ENCODE data around the gene MTFMT.
"Not testable (repeated sequence)": the region's sequence is repeated elsewhere in the genome, so short reads cannot be mapped to it uniquely, and the experiment has no call there.

MTFMT gene

GRCh38 chr15:65054333-65055200 is 25.1 kb upstream of the MTFMT start:
- H3K4me1 ChIP-seq (ENCODE audit: control insufficient read depth, insufficient read depth, low read length): no peaks in the 10 kb centered on the region; the same call in 1 of the 2 replicates
- H3K4me3 ChIP-seq (ENCODE audit: low read length): no peak overlapping the region
- no CpG with 5 or more reads among the region's 26 CpGs for WGBS (ENCODE audit: insufficient coverage, insufficient read length)
- no peaks in the 10 kb centered on the region for H3K27me3 ChIP-seq (ENCODE audit: control insufficient read depth, insufficient read depth, low read length)
- H3K36me3 ChIP-seq (ENCODE audit: control insufficient read depth, insufficient read depth, low read length): 0 out of 2 replicates have a peak, but pooled peaks cover 2% of the 10 kb centered on the region
- no peak for DNase-seq (ENCODE audit: low read depth, low spot score)
- H3K27ac ChIP-seq (ENCODE audit: low read length): no peak overlapping the region
- H3K9me3 ChIP-seq (ENCODE audit: control insufficient read depth, insufficient read depth, low read length): no peaks in the 10 kb centered on the region

DNA sequence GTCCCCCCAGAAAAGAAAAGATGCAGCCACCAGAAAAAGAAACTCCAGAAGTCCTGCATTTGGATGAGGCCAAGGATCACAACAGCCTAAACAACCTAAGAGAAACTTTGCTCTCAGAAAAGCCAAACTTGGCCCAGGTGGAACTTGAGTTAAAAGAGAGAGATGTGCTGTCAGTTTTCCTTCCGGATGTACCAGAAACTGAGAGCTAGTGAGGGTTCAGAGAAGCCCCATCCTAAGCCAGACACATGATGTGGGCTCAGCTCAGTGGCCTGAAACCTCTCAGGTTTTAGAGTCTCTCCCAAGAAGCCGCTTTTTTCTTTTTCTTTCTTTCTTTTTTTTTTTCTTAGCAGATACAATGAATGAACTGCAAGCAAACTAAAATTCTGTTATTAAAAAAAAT is 23.5 kb upstream of the MTFMT start:
- no CpG with 5 or more reads among the region's 2 CpGs for WGBS (ENCODE audit: insufficient coverage, insufficient read length)
- Histone ChIP-seq H3K27me3 (ENCODE audit: control insufficient read depth, insufficient read depth, low read length) (no peaks in the 10 kb centered on the region), H3K27ac (ENCODE audit: low read length) (no peak overlapping the region), H3K36me3 (ENCODE audit: control insufficient read depth, insufficient read depth, low read length) (no peaks in the 10 kb centered on the region), H3K4me1 (ENCODE audit: control insufficient read depth, insufficient read depth, low read length) (no peaks in the 10 kb centered on the region), H3K9me3 (ENCODE audit: control insufficient read depth, insufficient read depth, low read length) (no peaks in the 10 kb centered on the region), H3K4me3 (ENCODE audit: low read length) (no peak overlapping the region)
- no peak for DNase-seq (ENCODE audit: low read depth, low spot score)

GRCh38 chr15:65051266-65051665 is 21.8 kb upstream of the MTFMT start:
- no CpG with 5 or more reads among the region's 2 CpGs for WGBS (ENCODE audit: insufficient coverage, insufficient read length)
- Histone ChIP-seq H3K36me3 (ENCODE audit: control insufficient read depth, insufficient read depth, low read length) (no peaks in the 10 kb centered on the region), H3K4me3 (ENCODE audit: low read length) (no peak overlapping the region), H3K27me3 (ENCODE audit: control insufficient read depth, insufficient read depth, low read length) (no peaks in the 10 kb centered on the region), H3K4me1 (ENCODE audit: control insufficient read depth, insufficient read depth, low read length) (no peaks in the 10 kb centered on the region), H3K9me3 (ENCODE audit: control insufficient read depth, insufficient read depth, low read length) (no peaks in the 10 kb centered on the region), H3K27ac (ENCODE audit: low read length) (no peak overlapping the region)
- DNase-seq (ENCODE audit: low read depth, low spot score): no peak

- Histone ChIP-seq H3K27ac (ENCODE audit: low read length) (no peak overlapping the region), H3K27me3 (ENCODE audit: control insufficient read depth, insufficient read depth, low read length) (no peaks in the 10 kb centered on the region), H3K9me3 (ENCODE audit: control insufficient read depth, insufficient read depth, low read length) (no peaks in the 10 kb centered on the region), H3K36me3 (ENCODE audit: control insufficient read depth, insufficient read depth, low read length) (no peaks in the 10 kb centered on the region), H3K4me3 (ENCODE audit: low read length) (no peak overlapping the region), H3K4me1 (ENCODE audit: control insufficient read depth, insufficient read depth, low read length) (no peaks in the 10 kb centered on the region)
- 100% methylated on average over 2 of the region's 4 CpGs for WGBS (ENCODE audit: insufficient coverage, insufficient read length)
- DNase-seq (ENCODE audit: low read depth, low spot score): no peak
These were observed 20.8 kb upstream of the MTFMT start for GRCh38 chr15:65050270-65050669.

DNA sequence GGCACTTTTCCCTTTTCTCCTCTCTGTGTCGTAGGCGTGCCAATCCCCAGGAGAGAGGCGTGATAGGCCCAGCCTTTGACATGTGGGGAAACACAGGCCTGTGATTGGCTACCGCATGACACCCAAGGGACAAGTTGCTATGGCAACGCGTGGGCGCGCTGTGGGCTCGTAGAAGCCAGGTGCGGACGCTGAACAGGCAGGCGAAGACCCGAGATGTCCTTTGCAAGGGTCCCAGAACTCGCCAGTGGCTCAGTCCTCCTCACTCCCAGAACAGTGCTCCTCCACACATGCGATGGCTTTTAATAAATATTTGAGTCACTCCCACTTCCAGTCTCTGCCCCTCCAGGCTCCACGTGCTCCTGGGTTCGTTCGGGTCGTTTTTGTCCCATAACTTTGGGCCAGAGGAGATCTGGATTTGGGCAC is 20.0 kb upstream of the MTFMT start:
- Histone ChIP-seq H3K4me1 (ENCODE audit: control insufficient read depth, insufficient read depth, low read length) (no peaks in the 10 kb centered on the region), H3K9me3 (ENCODE audit: control insufficient read depth, insufficient read depth, low read length) (no peaks in the 10 kb centered on the region), H3K36me3 (ENCODE audit: control insufficient read depth, insufficient read depth, low read length) (no peaks in the 10 kb centered on the region), H3K27me3 (ENCODE audit: control insufficient read depth, insufficient read depth, low read length) (no peaks in the 10 kb centered on the region), H3K27ac (ENCODE audit: low read length) (no peak overlapping the region), H3K4me3 (ENCODE audit: low read length) (no peak overlapping the region)
- DNase-seq (ENCODE audit: low read depth, low spot score): peak; percentile 92
- WGBS (ENCODE audit: insufficient coverage, insufficient read length): no CpG with 5 or more reads among the region's 19 CpGs

- WGBS (ENCODE audit: insufficient coverage, insufficient read length): no CpG with 5 or more reads among the region's 2 CpGs
- Histone ChIP-seq H3K9me3 (ENCODE audit: control insufficient read depth, insufficient read depth, low read length) (no peaks in the 10 kb centered on the region), H3K27me3 (ENCODE audit: control insufficient read depth, insufficient read depth, low read length) (no peaks in the 10 kb centered on the region), H3K4me1 (ENCODE audit: control insufficient read depth, insufficient read depth, low read length) (no peaks in the 10 kb centered on the region), H3K4me3 (ENCODE audit: low read length) (no peak overlapping the region), H3K27ac (ENCODE audit: low read length) (no peak overlapping the region), H3K36me3 (ENCODE audit: control insufficient read depth, insufficient read depth, low read length) (no peaks in the 10 kb centered on the region)
- no peak for DNase-seq (ENCODE audit: low read depth, low spot score)
These were observed 18.8 kb upstream of the MTFMT start for GRCh38 chr15:65048241-65048640.

DNA sequence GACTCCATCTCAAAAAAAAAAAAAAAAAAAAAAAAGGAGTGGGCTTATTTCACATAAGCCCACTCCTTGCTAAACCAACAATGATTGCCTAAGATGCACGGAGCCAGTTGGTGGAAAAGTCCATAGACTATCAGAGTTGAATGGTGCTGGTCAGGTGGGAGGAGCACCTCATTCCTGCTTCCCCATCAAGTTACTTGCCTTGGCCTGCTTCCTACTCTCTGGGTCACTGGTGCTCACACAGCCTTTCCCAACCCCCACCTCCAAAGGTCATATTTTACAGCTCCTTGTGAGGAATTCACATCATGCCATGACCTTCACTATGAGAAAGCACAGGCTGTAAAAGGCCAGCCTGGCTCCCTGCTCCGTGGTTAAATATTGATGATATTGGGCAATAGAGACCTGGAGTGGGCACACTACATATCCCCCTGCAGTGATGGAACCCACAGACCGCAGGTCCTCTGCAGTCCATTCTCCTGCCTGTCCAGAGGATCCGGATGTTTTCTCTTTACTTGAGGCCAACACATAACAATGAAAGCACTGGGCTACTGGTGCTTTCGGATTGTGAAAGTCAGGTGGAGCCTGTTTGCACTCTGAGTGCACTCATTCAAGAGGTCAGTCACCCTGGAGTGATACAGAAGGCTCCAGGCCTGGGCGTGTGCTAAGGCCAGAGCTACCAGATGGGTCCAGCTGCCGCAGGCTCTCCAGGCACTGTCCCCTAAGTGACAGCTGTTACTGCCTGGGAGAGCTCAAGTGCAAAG is 15.5 kb upstream of the MTFMT start, which contains the start of gene SLC51B:
Gene SLC51B (plus strand): TSS at position 664 of the 758 bp plus-strand sequence. CDS start 4,618 bp downstream, outside the sequence.
- Histone ChIP-seq H3K27me3 (ENCODE audit: control insufficient read depth, insufficient read depth, low read length) (no peaks in the 10 kb centered on the region), H3K4me1 (ENCODE audit: control insufficient read depth, insufficient read depth, low read length) (no peaks in the 10 kb centered on the region), H3K27ac (ENCODE audit: low read length) (no peak within 1 kb of the TSS), H3K36me3 (ENCODE audit: control insufficient read depth, insufficient read depth, low read length) (no peaks in the 10 kb centered on the region), H3K4me3 (ENCODE audit: low read length) (no peak within 1 kb of the TSS), H3K9me3 (ENCODE audit: control insufficient read depth, insufficient read depth, low read length) (no peaks in the 10 kb centered on the region)
- WGBS (ENCODE audit: insufficient coverage, insufficient read length): no CpG with 5 or more reads among the region's 7 CpGs
- DNase-seq (ENCODE audit: low read depth, low spot score): no peak

DNA sequence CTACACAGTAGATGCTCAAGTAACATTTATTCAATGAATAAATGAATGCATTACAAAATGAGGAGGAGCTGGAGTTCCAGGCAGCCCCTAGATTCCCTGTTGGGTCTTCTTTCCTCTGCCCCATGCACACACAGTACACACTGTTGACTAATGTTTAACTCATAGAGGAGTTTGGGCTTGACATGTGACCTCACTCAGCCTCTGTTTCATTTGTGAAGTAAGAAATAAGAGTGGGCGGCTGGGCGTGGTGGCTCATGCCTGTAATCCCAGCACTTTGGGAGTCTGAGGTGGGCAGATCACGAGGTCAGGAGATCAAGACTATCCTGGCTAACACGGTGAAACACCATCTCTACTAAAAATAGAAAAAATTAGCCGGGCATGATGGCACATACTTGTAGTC is 14.8 kb upstream of the MTFMT start:
- not testable (repeated sequence) for H3K27me3 ChIP-seq (ENCODE audit: control insufficient read depth, insufficient read depth, low read length); DNase-seq (ENCODE audit: low read depth, low spot score); H3K27ac ChIP-seq (ENCODE audit: low read length); H3K4me1 ChIP-seq (ENCODE audit: control insufficient read depth, insufficient read depth, low read length); H3K4me3 ChIP-seq (ENCODE audit: low read length); H3K36me3 ChIP-seq (ENCODE audit: control insufficient read depth, insufficient read depth, low read length); H3K9me3 ChIP-seq (ENCODE audit: control insufficient read depth, insufficient read depth, low read length)
- no CpG with 5 or more reads among the region's 5 CpGs for WGBS (ENCODE audit: insufficient coverage, insufficient read length)

- H3K27ac ChIP-seq (ENCODE audit: low read length): no peak overlapping the region
- no peaks in the 10 kb centered on the region for H3K9me3 ChIP-seq (ENCODE audit: control insufficient read depth, insufficient read depth, low read length)
- no peaks in the 10 kb centered on the region for H3K36me3 ChIP-seq (ENCODE audit: control insufficient read depth, insufficient read depth, low read length)
- H3K4me3 ChIP-seq (ENCODE audit: low read length): no peak overlapping the region
- no peaks in the 10 kb centered on the region for H3K4me1 ChIP-seq (ENCODE audit: control insufficient read depth, insufficient read depth, low read length)
- no peaks in the 10 kb centered on the region for H3K27me3 ChIP-seq (ENCODE audit: control insufficient read depth, insufficient read depth, low read length)
- no CpG with 5 or more reads among the region's 4 CpGs for WGBS (ENCODE audit: insufficient coverage, insufficient read length)
- DNase-seq (ENCODE audit: low read depth, low spot score): no peak
These were observed 13.4 kb upstream of the MTFMT start for GRCh38 chr15:65042776-65043327.

DNA sequence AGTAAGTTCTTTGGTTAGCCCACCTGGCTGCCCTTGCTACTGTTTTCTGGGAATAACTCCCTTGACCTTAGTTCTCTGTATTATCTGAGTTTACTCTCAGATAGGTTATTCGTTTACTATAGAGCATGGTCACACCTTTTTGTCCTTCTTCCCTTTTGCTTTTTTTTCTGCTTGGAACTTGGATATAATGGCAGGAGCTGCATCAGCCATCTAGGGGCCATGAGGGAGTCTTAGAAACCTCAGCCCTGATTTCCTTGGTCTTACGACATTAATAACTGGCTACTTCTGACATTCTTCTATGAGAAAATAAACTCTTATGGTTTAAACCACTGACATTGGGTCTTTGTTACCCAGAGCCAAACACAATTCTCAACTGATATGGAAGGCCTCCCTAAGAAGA is 12.3 kb upstream of the MTFMT start:
- no peak for DNase-seq (ENCODE audit: low read depth, low spot score)
- Histone ChIP-seq H3K36me3 (ENCODE audit: control insufficient read depth, insufficient read depth, low read length) (no peaks in the 10 kb centered on the region), H3K4me1 (ENCODE audit: control insufficient read depth, insufficient read depth, low read length) (no peaks in the 10 kb centered on the region), H3K27ac (ENCODE audit: low read length) (no peak overlapping the region), H3K27me3 (ENCODE audit: control insufficient read depth, insufficient read depth, low read length) (no peaks in the 10 kb centered on the region), H3K4me3 (ENCODE audit: low read length) (no peak overlapping the region), H3K9me3 (ENCODE audit: control insufficient read depth, insufficient read depth, low read length) (no peaks in the 10 kb centered on the region)
- WGBS (ENCODE audit: insufficient coverage, insufficient read length): no CpG with 5 or more reads among the region's 2 CpGs
